ENCODE measurements around the gene APOC3.
"Not testable (repeated sequence)": the region's sequence is repeated elsewhere in the genome, so short reads cannot be mapped to it uniquely, and the experiment has no call there.

Gene APOC3

DNA sequence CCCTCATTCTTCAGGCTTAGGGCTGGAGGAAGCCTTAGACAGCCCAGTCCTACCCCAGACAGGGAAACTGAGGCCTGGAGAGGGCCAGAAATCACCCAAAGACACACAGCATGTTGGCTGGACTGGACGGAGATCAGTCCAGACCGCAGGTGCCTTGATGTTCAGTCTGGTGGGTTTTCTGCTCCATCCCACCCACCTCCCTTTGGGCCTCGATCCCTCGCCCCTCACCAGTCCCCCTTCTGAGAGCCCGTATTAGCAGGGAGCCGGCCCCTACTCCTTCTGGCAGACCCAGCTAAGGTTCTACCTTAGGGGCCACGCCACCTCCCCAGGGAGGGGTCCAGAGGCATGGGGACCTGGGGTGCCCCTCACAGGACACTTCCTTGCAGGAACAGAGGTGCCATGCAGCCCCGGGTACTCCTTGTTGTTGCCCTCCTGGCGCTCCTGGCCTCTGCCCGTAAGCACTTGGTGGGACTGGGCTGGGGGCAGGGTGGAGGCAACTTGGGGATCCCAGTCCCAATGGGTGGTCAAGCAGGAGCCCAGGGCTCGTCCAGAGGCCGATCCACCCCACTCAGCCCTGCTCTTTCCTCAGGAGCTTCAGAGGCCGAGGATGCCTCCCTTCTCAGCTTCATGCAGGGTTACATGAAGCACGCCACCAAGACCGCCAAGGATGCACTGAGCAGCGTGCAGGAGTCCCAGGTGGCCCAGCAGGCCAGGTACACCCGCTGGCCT, 641 bp downstream of the APOC3 start:
- no peak for DNase-seq (ENCODE audit: low read depth in 3 of 3)

DNA sequence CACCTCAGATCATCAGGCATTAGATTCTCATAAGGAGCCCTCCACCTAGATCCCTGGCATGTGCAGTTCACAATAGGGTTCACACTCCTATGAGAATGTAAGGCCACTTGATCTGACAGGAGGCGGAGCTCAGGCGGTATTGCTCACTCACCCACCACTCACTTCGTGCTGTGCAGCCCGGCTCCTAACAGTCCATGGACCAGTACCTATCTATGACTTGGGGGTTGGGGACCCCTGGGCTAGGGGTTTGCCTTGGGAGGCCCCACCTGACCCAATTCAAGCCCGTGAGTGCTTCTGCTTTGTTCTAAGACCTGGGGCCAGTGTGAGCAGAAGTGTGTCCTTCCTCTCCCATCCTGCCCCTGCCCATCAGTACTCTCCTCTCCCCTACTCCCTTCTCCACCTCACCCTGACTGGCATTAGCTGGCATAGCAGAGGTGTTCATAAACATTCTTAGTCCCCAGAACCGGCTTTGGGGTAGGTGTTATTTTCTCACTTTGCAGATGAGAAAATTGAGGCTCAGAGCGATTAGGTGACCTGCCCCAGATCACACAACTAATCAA, 2.2 kb downstream of the APOC3 start:
- DNase-seq (ENCODE audit: low read depth in 3 of 3): no peak

DNA sequence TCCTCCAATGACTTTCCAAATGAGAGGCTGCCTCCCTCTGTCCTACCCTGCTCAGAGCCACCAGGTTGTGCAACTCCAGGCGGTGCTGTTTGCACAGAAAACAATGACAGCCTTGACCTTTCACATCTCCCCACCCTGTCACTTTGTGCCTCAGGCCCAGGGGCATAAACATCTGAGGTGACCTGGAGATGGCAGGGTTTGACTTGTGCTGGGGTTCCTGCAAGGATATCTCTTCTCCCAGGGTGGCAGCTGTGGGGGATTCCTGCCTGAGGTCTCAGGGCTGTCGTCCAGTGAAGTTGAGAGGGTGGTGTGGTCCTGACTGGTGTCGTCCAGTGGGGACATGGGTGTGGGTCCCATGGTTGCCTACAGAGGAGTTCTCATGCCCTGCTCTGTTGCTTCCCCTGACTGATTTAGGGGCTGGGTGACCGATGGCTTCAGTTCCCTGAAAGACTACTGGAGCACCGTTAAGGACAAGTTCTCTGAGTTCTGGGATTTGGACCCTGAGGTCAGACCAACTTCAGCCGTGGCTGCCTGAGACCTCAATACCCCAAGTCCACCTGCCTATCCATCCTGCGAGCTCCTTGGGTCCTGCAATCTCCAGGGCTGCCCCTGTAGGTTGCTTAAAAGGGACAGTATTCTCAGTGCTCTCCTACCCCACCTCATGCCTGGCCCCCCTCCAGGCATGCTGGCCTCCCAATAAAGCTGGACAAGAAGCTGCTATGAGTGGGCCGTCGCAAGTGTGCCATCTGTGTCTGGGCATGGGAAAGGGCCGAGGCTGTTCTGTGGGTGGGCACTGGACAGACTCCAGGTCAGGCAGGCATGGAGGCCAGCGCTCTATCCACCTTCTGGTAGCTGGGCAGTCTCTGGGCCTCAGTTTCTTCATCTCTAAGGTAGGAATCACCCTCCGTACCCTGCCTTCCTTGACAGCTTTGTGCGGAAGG, 2.9 kb downstream of the APOC3 start:
- DNase-seq (ENCODE audit: low read depth in 3 of 3): no peak

DNA sequence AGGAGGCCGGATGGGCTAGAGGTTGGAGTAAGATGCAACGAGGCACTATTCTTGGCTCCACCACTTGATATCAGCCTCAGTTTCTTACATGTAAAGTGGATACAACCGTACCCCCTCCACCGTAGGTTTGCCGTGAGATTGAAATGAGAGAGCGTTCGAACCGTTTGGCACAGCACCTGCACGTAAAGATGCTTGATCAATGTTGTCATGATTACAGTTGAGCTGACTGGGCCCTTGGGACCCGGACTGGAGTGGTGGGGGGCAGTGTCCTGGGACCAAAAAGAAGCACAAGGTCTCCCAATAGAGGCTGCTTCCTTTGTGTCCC, 3.7 kb downstream of the APOC3 start:
- DNase-seq (ENCODE audit: low read depth in 3 of 3): no peak

DNA sequence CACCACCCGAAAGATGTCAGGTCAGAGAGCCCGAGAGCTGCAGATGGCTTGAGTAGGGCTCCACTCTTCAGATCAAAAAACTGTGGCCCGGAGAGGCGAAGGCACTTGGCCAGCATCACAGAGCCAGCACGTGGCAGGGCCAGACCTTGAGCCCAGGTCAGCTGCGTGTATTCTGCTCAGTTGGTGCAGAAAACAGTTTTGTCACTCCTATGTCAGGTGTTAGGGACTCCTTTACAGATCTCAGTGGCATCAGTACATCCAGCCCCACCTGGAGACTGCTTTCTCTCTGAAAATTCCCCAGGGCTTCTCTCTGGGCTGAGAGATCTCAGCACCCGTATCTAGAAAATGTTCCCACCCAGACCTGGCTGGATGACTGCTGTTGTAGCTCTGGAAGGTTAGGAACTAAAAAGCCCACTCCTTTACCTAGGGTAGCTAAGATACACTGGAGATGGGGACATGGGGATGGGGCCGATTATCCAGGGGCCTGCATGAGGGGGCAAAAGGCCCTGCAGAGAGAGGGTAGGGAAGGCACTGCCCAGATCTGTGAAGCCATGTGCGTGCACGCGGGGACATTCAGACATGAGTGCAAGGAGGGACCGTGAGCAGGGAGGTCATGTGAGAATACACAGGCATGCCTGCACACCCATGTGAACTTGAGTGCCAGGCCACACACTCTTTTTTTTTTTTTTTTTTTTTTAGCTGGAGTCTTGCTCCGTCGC, 4.3 kb downstream of the APOC3 start:
- no peak for DNase-seq (ENCODE audit: low read depth in 3 of 3)

DNA sequence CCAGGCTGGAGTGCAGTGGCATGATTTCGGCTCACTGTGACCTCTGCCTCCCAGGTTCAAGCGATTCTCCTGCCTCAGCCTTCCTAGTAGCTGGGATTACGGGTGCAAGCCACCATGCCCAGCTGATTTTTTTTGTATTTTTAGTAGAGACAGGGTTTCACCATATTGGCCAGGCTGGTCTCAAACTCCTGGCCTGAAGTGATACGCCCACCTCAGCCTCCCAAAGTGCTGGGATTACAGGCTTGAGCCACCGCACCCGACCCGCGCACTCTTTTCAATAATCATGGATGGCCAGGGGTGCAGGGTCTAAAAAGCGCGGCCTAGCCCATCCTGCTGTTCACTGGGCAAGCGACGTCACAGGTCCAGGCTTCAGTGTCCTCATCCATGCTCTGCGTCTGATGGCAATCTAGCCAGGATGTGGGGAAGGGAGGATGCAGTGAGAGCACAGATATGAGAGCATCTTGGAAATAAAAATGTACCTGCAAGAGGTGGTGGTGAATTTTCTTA, 4.9 kb downstream of the APOC3 start:
- not testable (repeated sequence) for DNase-seq (ENCODE audit: low read depth in 3 of 3)

DNA sequence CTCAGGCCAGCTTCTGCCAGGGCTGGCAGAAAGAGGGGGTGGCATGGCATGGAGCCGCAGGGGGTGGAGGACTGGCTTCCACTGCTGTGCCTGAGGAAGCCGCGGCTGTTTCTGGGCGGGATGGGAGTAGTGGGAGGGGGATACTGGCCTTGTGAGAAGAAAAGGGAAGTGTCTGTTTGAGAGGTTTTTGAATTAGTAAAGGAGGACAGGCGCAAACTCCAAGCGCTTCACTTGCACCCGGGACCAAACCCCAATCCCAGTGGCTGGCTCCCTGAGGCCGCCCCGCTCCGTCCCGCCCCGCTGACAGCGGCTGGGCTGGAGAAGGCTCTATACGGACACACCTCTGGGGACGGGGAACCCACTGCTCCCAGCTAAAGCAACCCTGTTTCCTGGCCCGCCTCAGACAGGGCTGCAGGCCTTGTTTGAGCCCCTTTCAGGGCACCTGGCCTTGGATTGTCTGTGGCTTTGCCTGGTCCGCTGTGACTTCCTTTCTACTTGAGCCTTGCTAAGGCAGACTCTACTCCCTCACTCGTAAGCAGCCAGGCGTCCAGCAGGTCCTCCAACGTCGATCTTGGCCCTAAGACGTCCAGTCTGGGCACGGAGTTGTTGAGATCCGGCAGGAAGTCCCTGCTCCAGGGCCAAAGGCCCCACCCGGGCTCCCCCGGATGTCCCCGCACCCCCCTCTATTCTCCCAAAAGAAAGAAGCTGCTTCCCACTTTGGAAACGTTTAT, 5.5 kb downstream of the APOC3 start:
- no peak for DNase-seq (ENCODE audit: low read depth in 3 of 3)

DNA sequence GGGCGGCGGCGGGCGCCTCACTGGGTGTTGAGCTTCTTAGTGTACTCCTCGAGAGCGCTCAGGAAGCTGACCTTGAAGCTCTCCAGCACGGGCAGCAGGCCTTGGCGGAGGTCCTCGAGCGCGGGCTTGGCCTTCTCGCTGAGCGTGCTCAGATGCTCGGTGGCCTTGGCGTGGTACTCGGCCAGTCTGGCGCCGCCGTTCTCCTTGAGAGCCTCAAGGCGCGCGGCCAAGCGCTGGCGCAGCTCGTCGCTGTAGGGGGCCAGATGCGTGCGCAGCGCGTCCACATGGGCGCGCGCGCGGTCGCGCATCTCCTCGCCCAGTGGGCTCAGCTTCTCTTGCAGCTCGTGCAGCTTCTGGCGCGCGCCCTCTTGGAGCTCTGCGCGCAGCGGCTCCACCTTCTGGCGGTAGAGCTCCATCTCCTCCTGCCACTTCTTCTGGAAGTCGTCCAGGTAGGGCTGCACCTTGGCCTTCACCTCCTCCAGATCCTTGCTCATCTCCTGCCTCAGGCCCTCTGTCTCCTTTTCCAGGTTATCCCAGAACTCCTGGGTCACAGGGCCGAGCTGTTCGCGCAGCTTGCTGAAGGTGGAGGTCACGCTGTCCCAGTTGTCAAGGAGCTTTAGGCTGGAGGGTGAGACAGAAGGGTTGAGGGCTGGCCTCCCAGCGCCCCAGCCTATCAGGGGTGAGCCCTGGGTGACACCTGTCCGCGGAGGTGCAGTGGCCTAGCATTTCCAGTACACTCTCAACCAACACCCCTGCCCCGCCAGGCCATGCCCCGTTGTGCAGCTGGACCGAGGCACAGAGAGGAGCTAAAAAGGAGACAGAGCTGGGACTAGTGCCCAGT, 6.3 kb downstream of the APOC3 start:
- peak; percentile 56 to 80 (median 61) for DNase-seq (ENCODE audit: low read depth in 3 of 3)

DNA sequence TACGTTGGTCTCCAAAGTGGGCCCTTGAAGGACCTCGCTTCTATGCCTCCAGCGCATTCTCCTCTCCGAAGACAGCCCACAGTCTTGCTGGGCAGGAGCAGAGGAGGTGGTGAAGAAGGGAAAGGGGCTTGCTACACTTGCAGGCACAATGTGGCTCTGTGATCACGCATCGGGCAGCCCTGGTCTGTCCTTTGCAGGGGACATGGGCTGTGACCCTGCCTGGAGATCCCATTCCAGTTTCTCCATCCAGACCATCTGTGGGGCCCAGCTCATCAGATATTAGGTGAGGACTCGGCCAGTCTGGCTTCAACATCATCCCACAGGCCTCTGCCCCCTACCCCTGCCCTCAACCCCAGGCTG, 6.9 kb downstream of the APOC3 start:
- no peak for DNase-seq (ENCODE audit: low read depth in 3 of 3)

DNA sequence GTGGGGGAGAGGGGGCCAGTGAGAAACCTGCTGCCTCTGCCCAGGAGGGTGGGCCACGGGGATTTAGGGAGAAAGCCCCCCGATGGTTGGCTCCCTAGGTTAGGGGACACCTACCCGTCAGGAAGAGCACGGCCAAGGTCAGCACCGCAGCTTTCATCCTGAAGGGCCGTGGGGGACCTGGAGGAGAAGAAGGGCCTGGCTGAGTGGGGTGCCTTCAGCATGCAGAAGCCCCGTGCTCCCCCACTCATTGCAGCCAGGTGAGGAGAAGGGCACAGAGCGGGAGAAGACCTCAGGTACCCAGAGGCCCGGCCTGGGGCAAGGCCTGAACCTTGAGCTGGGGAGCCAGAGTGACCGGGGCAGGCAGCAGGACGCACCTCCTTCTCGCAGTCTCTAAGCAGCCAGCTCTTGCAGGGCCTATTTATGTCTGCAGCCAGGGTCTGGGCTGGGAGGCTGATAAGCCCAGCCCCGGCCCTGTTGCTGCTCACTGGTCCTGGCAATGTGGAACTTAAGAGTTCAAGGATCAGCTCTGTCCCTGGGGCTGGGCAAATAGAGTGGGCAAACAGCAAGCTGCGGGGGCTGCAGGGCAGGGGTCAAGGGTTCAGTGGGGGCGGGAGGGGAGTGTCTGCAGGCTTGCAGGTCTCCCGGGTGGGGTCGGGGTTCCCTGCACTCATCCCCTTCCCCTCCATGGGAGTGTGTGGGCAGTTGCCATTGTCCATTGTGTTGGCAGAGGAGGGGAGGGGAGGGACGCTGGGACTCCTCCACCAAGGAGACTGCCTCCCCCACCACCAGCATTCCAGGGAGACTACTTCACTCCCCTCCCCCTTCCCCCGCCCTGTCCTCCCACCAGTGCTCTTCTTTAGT, 7.8 kb downstream of the APOC3 start, which contains the start of gene APOA1:
APOA1 (minus strand) TSS at position 392 of the 861 bp plus-strand sequence; CDS start at position 157, 235 bp downstream.
- DNase-seq (ENCODE audit: low read depth in 3 of 3): no peak

DNA sequence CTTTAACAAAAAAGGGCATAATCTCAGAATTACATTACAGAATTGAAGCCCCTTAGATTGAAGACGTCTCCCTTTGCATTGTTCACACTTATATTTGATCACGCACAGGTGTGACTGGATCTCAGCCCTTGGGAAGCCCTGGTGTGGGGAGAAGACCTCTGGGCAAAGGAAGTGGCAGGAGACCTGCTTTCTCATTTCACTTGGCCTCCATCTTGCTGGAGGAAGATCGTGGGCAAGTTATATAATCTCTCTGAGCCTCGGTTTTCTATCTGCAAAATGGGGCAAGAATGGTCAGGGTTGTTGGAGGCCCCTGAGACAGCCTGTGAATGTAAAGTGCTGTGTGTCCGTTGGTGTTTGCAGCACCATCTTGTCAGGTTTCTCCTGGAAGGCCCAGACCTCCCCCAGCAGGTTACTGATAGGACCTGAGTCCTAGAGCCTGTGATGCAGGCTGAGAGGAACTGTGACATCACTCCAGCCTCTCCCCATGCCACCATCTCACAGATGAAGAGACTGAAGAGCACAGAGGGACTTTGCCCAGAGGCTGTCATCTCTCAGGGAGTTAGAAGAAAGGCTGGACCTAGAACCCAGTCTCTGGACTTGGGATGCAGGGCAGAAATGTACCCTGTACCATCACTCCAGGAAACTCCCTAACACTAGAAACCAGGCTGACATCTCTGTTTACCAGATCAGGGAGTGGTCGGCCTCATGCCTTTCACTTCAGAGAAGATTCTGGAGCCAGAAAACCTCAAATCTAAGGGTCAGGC, 8.8 kb downstream of the APOC3 start:
- no peak for DNase-seq (ENCODE audit: low read depth in 3 of 3)

DNA sequence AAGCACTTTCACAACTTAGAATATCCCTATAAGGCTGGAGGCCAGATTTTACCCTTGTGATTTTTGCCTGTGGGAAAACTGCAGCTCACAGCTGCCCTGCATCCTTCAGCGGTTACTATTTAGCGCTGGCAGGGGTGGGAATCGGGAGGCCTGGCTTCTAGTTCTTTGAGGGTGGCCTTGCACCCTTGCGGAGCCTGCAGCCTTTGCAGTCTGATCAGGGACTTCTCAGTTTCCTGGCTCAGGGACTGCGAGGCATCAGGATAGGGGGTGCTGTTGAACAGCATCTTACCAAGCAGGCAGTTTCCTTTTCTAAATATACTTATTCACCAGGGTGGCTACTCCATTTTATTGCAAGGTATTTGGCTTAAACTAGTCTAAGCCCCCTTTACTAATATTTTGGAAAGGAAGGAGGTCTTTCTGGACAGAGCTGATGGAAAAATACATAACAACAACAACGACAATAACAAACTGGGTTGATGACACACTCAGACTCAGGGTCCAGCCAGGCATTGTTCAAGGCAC, 10.6 kb downstream of the APOC3 start:
- DNase-seq (ENCODE audit: low read depth in 3 of 3): no peak

DNA sequence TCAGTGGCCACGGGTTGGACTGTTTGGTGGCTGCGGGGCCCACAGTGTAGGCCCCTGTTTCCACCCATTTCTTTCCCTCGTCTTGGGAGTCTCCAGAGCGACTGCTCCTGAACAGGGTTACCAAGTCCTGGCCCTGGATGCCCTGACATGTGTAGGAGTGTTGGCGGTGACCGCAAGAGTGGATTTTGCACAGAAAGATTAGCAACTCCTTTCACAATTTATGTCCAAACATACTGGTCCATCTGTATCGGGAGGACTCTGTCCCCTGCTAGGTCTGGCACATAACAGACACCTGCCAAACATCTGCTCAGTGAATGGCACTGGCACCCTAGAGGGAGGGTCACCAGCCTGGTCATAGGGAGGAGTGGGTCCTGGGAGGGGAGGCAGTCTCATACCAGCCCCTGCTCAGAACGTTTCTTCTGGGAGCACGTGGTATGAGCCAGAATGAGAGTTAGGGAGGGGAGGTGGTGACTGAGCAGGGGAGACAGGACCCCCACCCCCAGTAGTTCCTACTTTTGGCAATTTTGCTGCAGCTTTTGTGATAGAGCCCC, 11.1 kb downstream of the APOC3 start:
- no peak for DNase-seq (ENCODE audit: low read depth in 3 of 3)

DNA sequence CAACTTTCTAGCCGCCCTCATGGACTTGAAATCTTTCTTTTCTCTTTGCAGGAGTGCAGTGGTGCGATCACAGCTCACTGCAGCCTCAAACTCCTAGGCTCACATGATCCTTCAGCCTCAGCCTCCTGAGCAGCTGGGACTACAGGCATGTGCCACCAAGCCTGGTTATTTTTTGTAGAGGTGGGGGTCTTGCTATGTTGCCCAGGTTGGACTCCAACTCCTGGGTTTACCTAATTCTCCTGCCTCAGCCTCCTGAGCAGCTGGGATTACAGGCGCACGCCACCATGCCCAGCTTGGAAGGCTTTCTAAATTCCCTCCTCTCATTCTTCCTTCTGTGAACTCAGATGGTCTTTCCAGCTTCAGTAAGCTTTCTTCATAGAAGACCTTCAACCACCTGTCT, 12.4 kb downstream of the APOC3 start:
- no peak for DNase-seq (ENCODE audit: low read depth in 3 of 3)

DNA sequence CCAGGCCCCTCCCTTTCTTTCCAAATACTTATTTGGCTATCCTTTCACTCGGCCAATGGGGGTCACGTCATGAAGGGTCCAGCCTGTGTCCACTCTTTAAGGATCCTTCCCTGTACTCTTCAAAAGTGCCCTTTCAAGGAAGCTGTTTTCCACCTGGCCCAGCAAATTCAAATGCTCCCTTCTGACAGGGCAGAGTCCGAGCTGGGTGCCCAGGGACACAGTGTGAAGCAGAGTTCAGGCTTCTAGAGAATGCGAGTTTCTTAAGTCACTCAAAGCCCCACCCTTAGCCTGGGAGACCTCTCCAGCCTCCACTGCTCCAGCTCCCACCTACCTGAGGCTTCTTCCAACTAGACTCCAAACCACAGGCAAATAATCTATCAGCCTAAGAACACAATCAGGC, 13.2 kb downstream of the APOC3 start:
- DNase-seq (ENCODE audit: low read depth in 3 of 3): no peak

DNA sequence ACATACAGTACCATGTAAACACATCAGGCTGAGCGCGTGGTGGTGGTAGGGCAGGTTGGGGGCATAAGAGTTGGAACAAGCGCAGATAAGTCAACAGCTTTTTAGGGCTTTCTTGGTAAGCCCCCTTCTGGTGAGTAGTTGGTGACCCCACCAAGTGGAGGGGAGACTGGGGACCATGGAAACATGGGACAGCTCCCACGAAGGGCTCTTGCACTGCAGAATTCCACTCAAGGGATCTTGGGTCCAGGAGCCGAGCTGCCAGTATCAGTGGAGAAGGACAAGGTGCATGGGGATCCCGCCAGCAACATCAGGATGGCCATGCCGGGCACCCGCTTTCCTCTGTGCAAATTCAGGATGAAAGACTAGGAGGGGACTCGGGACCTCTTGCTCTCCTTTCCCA, 14.0 kb downstream of the APOC3 start:
- no peak for DNase-seq (ENCODE audit: low read depth in 3 of 3)

DNA sequence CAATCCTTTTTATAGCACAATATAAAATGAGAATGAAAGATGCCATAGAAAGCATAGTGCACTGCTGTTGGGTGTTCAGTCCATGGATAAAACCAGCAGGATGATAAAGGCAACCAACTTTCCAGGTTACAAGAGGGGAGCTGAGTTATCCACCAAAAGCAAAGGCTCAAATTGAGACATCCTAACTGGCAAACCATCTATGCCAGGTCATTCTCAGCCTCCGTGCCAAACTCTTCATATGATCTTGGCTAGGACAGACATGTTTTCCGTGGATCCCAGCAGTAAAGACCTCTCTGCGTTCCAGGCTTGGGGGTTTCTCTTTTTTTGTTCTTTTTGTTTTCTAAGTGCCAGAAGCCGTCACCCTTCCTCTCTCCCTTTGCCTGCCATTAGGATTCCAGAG, 15.0 kb downstream of the APOC3 start:
- DNase-seq (ENCODE audit: low read depth in 3 of 3): no peak

DNA sequence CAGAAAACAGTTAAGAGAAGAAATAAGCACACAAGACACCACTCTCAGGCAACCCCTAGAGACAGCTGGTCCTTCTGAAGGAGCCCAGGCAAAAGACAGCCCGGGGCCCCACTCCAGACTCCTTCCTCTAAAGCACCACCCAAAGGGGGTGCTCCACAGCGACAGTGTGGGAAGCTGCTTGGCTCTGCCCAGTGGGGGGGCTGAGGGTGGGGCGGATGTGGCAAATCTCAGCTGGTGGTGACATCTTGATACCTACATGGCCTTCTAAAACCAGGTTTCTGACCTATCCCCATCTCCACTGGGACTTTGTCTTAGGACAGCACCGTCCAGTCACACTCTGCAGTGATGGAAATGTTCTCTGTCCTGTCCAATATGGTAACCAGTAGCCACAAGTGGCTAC, 17.9 kb downstream of the APOC3 start:
- no peak for DNase-seq (ENCODE audit: low read depth in 3 of 3)

All from stimulated activated CD4-positive, alpha-beta T cell treated with anti-CD3 and anti-CD28 coated beads, TNF-alpha, amount 100 ng/mL, for 24 hours (primary cell).